NCI-H2081 (cell line): ENCODE measurements around the gene OTOL1.

Source experiments
- DNase-seq, 2 experiments: peaks; one replicate each; lab custom pipeline; 2025; lab: John Stamatoyannopoulos, UW

Gene OTOL1

GRCh38 chr3:161540594-161540993 lies 44.0 kb downstream of the OTOL1 start:
- no peak for DNase-seq

- DNase-seq, result no peak
These were observed 49.2 kb downstream of the OTOL1 start for GRCh38 chr3:161545824-161546223.

DNA sequence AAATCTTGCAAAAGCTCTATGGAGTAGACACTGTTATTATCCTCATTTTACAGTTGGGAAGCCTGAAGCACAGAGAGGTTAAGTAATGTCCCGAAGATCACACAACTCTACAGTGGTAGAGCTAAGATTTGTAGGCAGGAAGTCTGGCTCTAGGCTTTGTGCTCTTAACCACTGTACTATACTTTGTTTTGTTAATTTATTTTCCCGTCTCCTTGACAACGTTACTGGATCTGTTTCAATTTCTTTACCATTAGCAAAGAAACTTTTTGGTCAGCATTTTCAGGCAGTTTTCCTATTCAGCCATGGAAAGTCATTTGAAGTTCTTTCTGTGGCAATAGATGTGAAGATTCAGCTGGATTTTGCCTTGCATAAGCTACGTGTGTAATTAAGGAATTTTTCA lies 51.7 kb downstream of the OTOL1 start:
- DNase-seq, result peak; percentile 29 to 64

DNA sequence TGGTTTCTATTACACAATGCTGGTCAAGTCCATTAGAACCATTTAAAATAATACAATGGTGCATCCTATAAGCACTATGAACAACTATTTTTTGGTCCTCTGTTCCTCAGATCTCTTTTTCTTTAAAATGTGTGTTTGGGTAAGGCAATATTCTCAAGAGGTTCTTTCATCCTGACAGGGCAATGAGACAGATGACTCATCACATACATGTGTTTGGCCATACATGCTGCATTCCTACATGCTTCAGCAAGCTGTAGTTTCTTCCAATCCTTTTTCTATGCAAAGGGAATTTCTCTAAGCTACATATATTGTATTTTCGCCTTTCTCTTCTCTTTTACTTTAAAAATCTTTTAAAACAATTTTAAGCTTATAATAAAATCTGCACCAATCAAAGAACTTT lies 52.7 kb downstream of the OTOL1 start:
- no peak for DNase-seq

DNA sequence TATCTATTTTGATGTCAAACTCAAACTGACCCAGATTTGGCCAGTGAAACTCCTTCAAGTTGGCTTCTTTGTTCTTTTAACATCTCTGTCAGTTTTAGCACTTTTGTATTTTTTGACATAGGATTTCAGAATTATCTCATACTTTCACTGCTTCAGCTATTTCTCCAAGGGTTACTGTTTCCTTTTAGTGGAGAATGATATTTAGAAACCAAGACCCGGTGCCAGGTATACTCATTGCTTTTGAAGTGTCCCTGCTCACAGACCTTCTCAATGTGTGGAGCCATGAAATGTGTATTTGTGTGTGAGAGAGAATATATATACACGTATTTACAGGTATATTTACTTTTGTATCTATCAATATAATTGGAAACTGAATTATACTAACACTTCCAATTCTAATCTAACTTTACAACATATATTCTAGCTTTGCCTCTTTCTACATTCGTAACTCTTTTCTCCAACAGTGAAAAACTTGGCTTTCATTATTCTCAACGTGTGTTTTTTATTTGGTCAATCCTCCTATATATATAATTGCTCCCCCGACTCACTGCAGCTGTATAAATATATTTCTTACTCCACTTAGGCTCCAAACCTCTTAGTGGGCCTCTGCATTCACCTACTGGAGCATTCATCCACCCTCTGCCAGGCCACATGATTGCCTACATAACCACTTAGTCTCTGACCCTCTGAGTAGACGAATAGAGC lies 54.0 kb downstream of the OTOL1 start:
- peak; percentile 70 to 92 for DNase-seq

- peak in 1 of 2 experiments; percentile 22 for DNase-seq
These were observed 55.1 kb downstream of the OTOL1 start for GRCh38 chr3:161551697-161552096.

DNA sequence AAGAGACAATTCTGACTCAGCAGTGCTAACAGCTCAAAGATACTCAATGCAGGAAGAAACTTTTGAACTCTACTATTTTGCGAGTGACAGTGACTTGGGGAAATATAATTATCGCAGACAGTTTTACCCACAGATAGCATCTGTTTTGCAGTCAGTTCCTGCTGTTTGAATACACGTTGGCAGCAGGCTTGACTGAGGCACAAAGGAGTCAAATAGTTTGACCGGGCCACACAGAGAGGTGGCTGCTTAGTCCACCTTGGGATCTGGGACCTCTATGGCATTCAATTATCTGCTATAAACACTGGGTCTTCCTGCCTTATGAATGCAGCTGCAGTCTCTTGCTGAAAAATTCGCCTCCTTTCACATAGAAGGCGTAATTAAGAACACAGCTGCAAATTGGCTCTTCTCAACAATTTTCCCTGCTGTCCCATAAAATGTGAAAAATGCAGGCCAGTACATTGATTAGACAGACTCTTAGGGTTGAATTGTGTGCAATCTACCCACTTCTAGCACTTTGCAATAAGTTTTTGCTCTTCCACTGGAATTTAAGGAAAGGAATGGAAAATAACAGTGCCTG lies 56.5 kb downstream of the OTOL1 start:
- DNase-seq, result no peak
